MM.1S (cell line): ENCODE measurements around the gene ANO2.

Experiments
- DNase-seq: peaks from one replicate; pipeline ENCODE4 v3.0.0-alpha.2; 2015
- H2AFZ ChIP-seq: fragments of 300-600 bp; sonication (generic); 2 replicates; pipeline ENCODE4 v1.6.0; 2016; ENCODE audit warnings: antibody characterized with exemption, low read length
- H3F3A ChIP-seq: fragments of 300-600 bp; sonication (generic); 2 replicates; pipeline ENCODE4 v1.6.1; 2016; ENCODE audit warnings: mild to moderate bottlenecking, antibody characterized with exemption, low read length, moderate library complexity, mixed read lengths; ENCODE audit not compliant: insufficient read depth
- H3K27ac ChIP-seq: fragments of 300-600 bp; sonication (generic); 2 replicates; pipeline ENCODE4 v1.5.1; 2016; ENCODE audit warnings: mild to moderate bottlenecking, low read length
- H3K27me3 ChIP-seq: fragments of 300-600 bp; sonication (generic); replicated peaks from 2 replicates; pipeline ENCODE4 v1.6.0; 2016; ENCODE audit warnings: low read length; ENCODE audit not compliant: insufficient read depth
- H3K36me3 ChIP-seq: fragments of 300-600 bp; sonication (generic); replicated peaks from 2 replicates; pipeline ENCODE4 v1.6.1; 2016; ENCODE audit warnings: mild to moderate bottlenecking, low read length, mixed read lengths; ENCODE audit not compliant: insufficient read depth
- H3K4me1 ChIP-seq: fragments of 300-600 bp; sonication (generic); 2 replicates; pipeline ENCODE4 v1.6.1; 2016; ENCODE audit warnings: low read length, mixed read lengths
- H3K4me2 ChIP-seq: fragments of 300-600 bp; sonication (generic); 2 replicates; pipeline ENCODE4 v1.6.0; 2016; ENCODE audit warnings: low read depth, low read length
- H3K4me3 ChIP-seq: fragments of 300-600 bp; sonication (generic); 2 replicates; pipeline ENCODE4 v1.5.1; 2016; ENCODE audit warnings: low read length, mixed read lengths
- H3K79me2 ChIP-seq: fragments of 300-600 bp; sonication (generic); 2 replicates; pipeline ENCODE4 v1.6.1; 2016; ENCODE audit warnings: mixed run types, low read length, mixed read lengths
- H3K9ac ChIP-seq: fragments of 300-600 bp; sonication (generic); 2 replicates; pipeline ENCODE4 v1.6.1; 2016; ENCODE audit warnings: low read length, mixed read lengths
- H3K9me2 ChIP-seq: fragments of 300-600 bp; sonication (generic); replicated peaks from 2 replicates; pipeline ENCODE4 v1.6.1; 2016; ENCODE audit warnings: mild to moderate bottlenecking, low read length, mixed read lengths; ENCODE audit not compliant: insufficient read depth
- H3K9me3 ChIP-seq: fragments of 300-600 bp; sonication (generic); replicated peaks from 2 replicates; pipeline ENCODE4 v1.6.1; 2016; ENCODE audit warnings: mild to moderate bottlenecking, low read length, mixed read lengths; ENCODE audit not compliant: insufficient read depth
- H4K20me1 ChIP-seq: fragments of 300-600 bp; sonication (generic); 2 replicates; pipeline ENCODE4 v1.6.1; 2016; ENCODE audit warnings: mild to moderate bottlenecking, low read length, moderate library complexity, mixed read lengths; ENCODE audit not compliant: insufficient read depth
- EZH2 ChIP-seq: fragments of 300-600 bp; sonication (generic); optimal IDR thresholded peaks from 2 replicates; pipeline ENCODE3; 2017; ENCODE audit warnings: low read depth, mild to moderate bottlenecking, antibody characterized with exemption, low read length, mixed read lengths
- EZH2phosphoT487 ChIP-seq: fragments of 300-600 bp; sonication (generic); IDR thresholded peaks from 2 replicates; pipeline ENCODE4 v1.6.1; 2018; ENCODE audit warnings: antibody characterized with exemption, low read length
- TF ChIP-seq, protein P1 (sequence below): fragments of 300-600 bp; sonication (generic); IDR thresholded peaks from 2 replicates; pipeline ENCODE4 v1.5.1; 2016; ENCODE audit warnings: antibody characterized with exemption, low read length, mixed read lengths

ANO2 gene

DNA sequence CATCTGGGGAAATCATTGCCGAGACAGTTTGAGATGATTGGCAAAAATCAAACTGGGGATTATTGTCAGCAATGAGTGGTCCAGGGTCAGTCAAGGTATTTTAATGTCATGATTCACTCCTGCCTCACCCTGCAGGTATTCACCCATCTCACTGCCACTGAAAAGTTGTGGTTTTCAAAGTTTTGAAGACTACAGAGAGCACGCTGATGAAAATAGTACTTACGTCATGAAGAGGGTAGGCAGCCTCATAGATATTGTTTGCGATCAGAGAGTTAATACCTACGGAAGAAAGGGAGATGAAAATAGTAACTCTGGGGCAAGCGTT, 138.0 kb downstream of the ANO2 start:
- H3K4me3 ChIP-seq = no peak overlapping the region
- H3K27me3 ChIP-seq = no peaks in the 10 kb centered on the region
- no peaks in the 10 kb centered on the region for H3K9me2 ChIP-seq
- TF ChIP-seq EZH2phosphoT487 = no peak
- no peak for TF ChIP-seq EZH2
- TF ChIP-seq, protein P1, sequence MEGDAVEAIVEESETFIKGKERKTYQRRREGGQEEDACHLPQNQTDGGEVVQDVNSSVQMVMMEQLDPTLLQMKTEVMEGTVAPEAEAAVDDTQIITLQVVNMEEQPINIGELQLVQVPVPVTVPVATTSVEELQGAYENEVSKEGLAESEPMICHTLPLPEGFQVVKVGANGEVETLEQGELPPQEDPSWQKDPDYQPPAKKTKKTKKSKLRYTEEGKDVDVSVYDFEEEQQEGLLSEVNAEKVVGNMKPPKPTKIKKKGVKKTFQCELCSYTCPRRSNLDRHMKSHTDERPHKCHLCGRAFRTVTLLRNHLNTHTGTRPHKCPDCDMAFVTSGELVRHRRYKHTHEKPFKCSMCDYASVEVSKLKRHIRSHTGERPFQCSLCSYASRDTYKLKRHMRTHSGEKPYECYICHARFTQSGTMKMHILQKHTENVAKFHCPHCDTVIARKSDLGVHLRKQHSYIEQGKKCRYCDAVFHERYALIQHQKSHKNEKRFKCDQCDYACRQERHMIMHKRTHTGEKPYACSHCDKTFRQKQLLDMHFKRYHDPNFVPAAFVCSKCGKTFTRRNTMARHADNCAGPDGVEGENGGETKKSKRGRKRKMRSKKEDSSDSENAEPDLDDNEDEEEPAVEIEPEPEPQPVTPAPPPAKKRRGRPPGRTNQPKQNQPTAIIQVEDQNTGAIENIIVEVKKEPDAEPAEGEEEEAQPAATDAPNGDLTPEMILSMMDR = no peak
- no peaks in the 10 kb centered on the region for H4K20me1 ChIP-seq
- H3K4me2 ChIP-seq = no peak overlapping the region
- no peaks in the 10 kb centered on the region for H3K4me1 ChIP-seq
- no peak overlapping the region for H2AFZ ChIP-seq
- H3F3A ChIP-seq = no peaks in the 10 kb centered on the region
- H3K9ac ChIP-seq = no peak overlapping the region
- no peak for DNase-seq
- H3K36me3 ChIP-seq = no peaks in the 10 kb centered on the region
- no peaks in the 10 kb centered on the region for H3K79me2 ChIP-seq
- H3K9me3 ChIP-seq = no peaks in the 10 kb centered on the region
- no peak overlapping the region for H3K27ac ChIP-seq

DNA sequence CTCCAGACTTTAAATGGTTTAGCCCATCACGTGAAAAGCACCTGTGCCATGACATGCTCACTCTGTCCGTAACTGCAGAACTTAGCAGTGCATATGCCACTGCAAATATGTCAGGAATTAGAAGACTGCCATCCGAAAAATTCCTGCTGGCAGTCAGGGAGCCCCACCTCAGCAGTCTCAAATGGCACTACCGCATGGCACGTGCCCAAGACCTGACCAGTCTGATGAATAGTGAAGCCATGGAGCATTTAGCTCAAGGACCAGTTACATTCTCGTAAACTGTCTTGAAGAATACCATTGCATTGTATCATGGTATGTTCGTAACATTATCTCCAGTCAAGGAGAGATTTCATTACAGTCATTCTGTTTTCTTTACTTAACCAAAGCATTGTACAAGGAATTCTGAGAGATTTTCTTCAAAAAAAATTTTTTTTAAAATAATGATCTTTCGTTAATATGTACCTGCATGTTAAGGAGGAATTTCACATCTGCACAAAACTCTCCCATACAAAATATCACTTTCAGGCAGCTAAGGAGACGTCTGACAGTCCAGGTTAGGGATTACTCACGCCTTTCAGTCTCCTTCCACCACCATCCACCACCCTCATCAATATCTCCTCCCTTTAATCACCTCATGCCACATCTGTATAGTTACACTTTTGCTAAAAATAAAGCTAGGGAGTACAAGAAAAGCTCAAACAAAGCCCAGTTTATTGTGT, 138.5 kb downstream of the ANO2 start:
- Histone ChIP-seq H3K9me3 (no peaks in the 10 kb centered on the region), H3K9ac (no peak overlapping the region), H3K36me3 (no peaks in the 10 kb centered on the region), H3K4me1 (no peaks in the 10 kb centered on the region), H3K9me2 (no peaks in the 10 kb centered on the region), H3K4me3 (no peak overlapping the region), H4K20me1 (no peaks in the 10 kb centered on the region), H2AFZ (no peak overlapping the region), H3F3A (no peaks in the 10 kb centered on the region), H3K4me2 (no peak overlapping the region), H3K27me3 (no peaks in the 10 kb centered on the region), H3K27ac (no peak overlapping the region), H3K79me2 (no peaks in the 10 kb centered on the region)
- TF ChIP-seq EZH2phosphoT487 = no peak
- TF ChIP-seq EZH2 = no peak
- TF ChIP-seq, protein P1 = no peak
- no peak for DNase-seq

DNA sequence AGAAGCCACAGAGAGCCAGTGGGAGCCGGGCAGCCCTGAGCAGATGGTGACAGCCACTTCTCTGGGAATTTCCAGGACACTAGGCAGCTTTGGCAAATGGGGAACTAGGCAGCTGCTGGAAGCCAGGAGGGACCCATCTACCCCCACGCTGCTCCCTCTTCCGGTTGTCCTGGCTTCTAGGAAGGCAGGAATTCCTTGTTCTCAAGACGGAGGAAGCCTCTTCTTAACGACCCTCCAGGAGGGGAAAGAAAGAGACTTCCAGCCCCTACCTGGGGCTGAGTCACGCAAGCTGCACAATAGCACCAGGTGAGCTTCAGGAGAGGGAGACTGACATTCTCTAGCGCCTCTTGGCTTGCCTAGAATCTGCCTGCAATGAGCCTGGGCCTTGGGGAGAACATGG, 141.5 kb downstream of the ANO2 start:
- Histone ChIP-seq H3K4me2 (no peak overlapping the region), H3K79me2 (no peaks in the 10 kb centered on the region), H3K4me1 (no peaks in the 10 kb centered on the region), H3F3A (no peaks in the 10 kb centered on the region), H2AFZ (no peak overlapping the region), H3K9me2 (no peaks in the 10 kb centered on the region), H3K36me3 (no peaks in the 10 kb centered on the region), H3K9me3 (no peaks in the 10 kb centered on the region), H3K27me3 (no peaks in the 10 kb centered on the region), H4K20me1 (no peaks in the 10 kb centered on the region), H3K9ac (no peak overlapping the region), H3K4me3 (no peak overlapping the region), H3K27ac (no peak overlapping the region)
- no peak for TF ChIP-seq EZH2
- DNase-seq = no peak

DNA sequence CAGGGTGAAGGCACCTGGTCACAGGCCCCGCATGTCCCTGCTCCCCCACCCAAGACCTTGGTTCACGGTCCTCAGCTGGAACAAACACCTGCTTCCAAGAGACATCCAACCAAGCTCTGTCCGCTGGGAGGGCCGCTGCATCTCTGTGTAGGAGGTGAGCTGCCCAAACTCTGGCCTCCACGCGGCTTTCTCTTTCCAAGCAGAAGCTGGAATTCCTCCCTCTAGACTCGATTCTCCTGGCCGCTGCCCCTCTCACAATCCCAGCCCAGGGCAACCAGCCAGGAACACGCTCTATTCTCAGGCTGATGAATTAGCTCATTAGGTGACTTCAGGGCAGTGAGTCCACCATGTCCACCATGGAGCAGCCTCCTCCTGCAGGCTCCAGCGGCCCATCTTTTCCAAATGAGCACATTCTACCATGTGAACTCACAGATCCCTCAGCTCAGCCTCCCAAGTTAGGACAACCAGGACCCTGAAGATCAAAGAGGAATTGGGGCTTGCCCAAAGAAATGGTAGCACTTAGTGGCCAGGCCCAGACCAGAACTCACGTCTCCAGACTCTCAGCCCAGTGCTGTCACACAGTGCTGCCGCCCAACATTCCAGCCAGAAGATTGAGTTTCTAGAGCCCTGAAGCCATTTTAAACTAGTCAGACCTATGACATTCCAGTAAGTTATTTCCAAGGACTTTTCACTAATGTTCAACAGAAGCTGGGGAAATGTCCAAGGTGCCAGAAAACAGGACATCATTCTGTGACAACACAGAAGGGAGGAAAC, 146.6 kb downstream of the ANO2 start:
- DNase-seq = no peak
- no peaks in the 10 kb centered on the region for H3K27me3 ChIP-seq

More for the DNA sequence above, 146.6 kb downstream of the ANO2 start:
- no peak overlapping the region for H3K27ac ChIP-seq
- H3K9ac ChIP-seq = no peak overlapping the region
- H3K9me3 ChIP-seq = no peaks in the 10 kb centered on the region
- no peak overlapping the region for H3K4me2 ChIP-seq
- H3K79me2 ChIP-seq = no peaks in the 10 kb centered on the region
- H3K9me2 ChIP-seq = no peaks in the 10 kb centered on the region
- H4K20me1 ChIP-seq = no peaks in the 10 kb centered on the region
- no peaks in the 10 kb centered on the region for H3F3A ChIP-seq
- TF ChIP-seq EZH2phosphoT487 (no peak), EZH2 (no peak)
- TF ChIP-seq, protein P1 = no peak
- no peak overlapping the region for H2AFZ ChIP-seq
- no peaks in the 10 kb centered on the region for H3K4me1 ChIP-seq
- H3K36me3 ChIP-seq = no peaks in the 10 kb centered on the region
- H3K4me3 ChIP-seq = no peak overlapping the region
